ENCODE results near the gene KIF1B.
A peak's percentile ranks its signal among the peaks of the same experiment; 100 is the strongest.
"Not testable (repeated sequence)": the region's sequence is repeated elsewhere in the genome, so short reads cannot be mapped to it uniquely, and the experiment has no call there.

The KIF1B gene

GRCh38 chr1:10360045-10360444, 149.7 kb downstream of the KIF1B start:
- no peaks in the 10 kb centered on the region for H3K4me1 ChIP-seq
- no peak overlapping the region for H3K4me3 ChIP-seq
- H3K27me3 ChIP-seq (ENCODE audit: low read depth): no peaks in the 10 kb centered on the region
- no peaks in the 10 kb centered on the region for H3K9me3 ChIP-seq
- DNase-seq (ENCODE audit: low spot score in 2 of 2): peak in 1 of 2 experiments; percentile 26
- peaks cover 18% of the 10 kb centered on the region for H3K36me3 ChIP-seq (replicated peaks)
- in situ Hi-C loops (cut with MboI; ENCODE audit: low sequenced_read_pairs): no loop called here

- in situ Hi-C loops (cut with MboI; ENCODE audit: low sequenced_read_pairs): no loop called here
- Histone ChIP-seq H3K27me3 (ENCODE audit: low read depth) (no peaks in the 10 kb centered on the region), H3K9me3 (no peaks in the 10 kb centered on the region), H3K4me1 (no peaks in the 10 kb centered on the region), H3K4me3 (no peak overlapping the region), H3K36me3 (replicated peaks) (peaks cover 29% of the 10 kb centered on the region)
- DNase-seq (ENCODE audit: low spot score in 2 of 2): no peak
These were observed 151.1 kb downstream of the KIF1B start for GRCh38 chr1:10361515-10361914.

- Histone ChIP-seq H3K4me3 (no peak overlapping the region), H3K9me3 (no peaks in the 10 kb centered on the region), H3K36me3 (replicated peaks) (peaks cover 40% of the 10 kb centered on the region), H3K27me3 (ENCODE audit: low read depth) (no peaks in the 10 kb centered on the region), H3K4me1 (no peaks in the 10 kb centered on the region)
- DNase-seq (ENCODE audit: low spot score in 2 of 2): no peak
- in situ Hi-C loops (cut with MboI; ENCODE audit: low sequenced_read_pairs): no loop called here
These were observed 157.8 kb downstream of the KIF1B start for GRCh38 chr1:10368194-10368593.

GRCh38 chr1:10374442-10374860, 164.1 kb downstream of the KIF1B start:
- Histone ChIP-seq H3K4me1 (no peaks in the 10 kb centered on the region; the same call in 1 of the 2 replicates), H3K27me3 (ENCODE audit: low read depth) (no peaks in the 10 kb centered on the region), H3K4me3 (no peak overlapping the region), H3K9me3 (no peaks in the 10 kb centered on the region), H3K36me3 (replicated peaks) (peaks cover 55% of the 10 kb centered on the region)
- no peak for DNase-seq (ENCODE audit: low spot score in 2 of 2)
- in situ Hi-C loops (cut with MboI; ENCODE audit: low sequenced_read_pairs): no loop called here

- H3K9me3 ChIP-seq; H3K4me1 ChIP-seq; H3K27me3 ChIP-seq (ENCODE audit: low read depth); H3K4me3 ChIP-seq: not testable (repeated sequence)
- H3K36me3 ChIP-seq (replicated peaks): peaks cover 52% of the 10 kb centered on the region
- peak; percentile 77 to 83 for DNase-seq (ENCODE audit: low spot score in 2 of 2)
- in situ Hi-C loops (cut with MboI; ENCODE audit: low sequenced_read_pairs): loop anchor here (25.0 kb wide), 1 partner anchor 110 kb away; no protein-coding TSS in a partner anchor
These were observed 167.1 kb downstream of the KIF1B start for GRCh38 chr1:10377365-10378029.

- no peaks in the 10 kb centered on the region for H3K9me3 ChIP-seq
- peaks cover 52% of the 10 kb centered on the region for H3K36me3 ChIP-seq (replicated peaks)
- no peak overlapping the region for H3K4me3 ChIP-seq
- H3K27me3 ChIP-seq (ENCODE audit: low read depth): no peaks in the 10 kb centered on the region
- no peaks in the 10 kb centered on the region; the same call in 1 of the 2 replicates for H3K4me1 ChIP-seq
- in situ Hi-C loops (cut with MboI; ENCODE audit: low sequenced_read_pairs): loop anchor here (25.0 kb wide), 1 partner anchor 109 kb away; no protein-coding TSS in a partner anchor
- DNase-seq (ENCODE audit: low spot score in 2 of 2): no peak
These were observed 167.9 kb downstream of the KIF1B start for GRCh38 chr1:10378081-10378841.

- H3K4me3 ChIP-seq: no peak overlapping the region
- H3K27me3 ChIP-seq (ENCODE audit: low read depth): no peaks in the 10 kb centered on the region
- no peaks in the 10 kb centered on the region for H3K9me3 ChIP-seq
- no peaks in the 10 kb centered on the region; the same call in 1 of the 2 replicates for H3K4me1 ChIP-seq
- DNase-seq (ENCODE audit: low spot score in 2 of 2): no peak
- peaks cover 46% of the 10 kb centered on the region for H3K36me3 ChIP-seq (replicated peaks)
- in situ Hi-C loops (cut with MboI; ENCODE audit: low sequenced_read_pairs): loop anchor here (25.0 kb wide), 1 partner anchor 108 kb away; no protein-coding TSS in a partner anchor
These were observed 168.8 kb downstream of the KIF1B start for GRCh38 chr1:10379101-10379620.

- in situ Hi-C loops (cut with MboI; ENCODE audit: low sequenced_read_pairs): loop anchor here (25.0 kb wide), 1 partner anchor 108 kb away; no protein-coding TSS in a partner anchor
- Histone ChIP-seq H3K27me3 (ENCODE audit: low read depth) (no peaks in the 10 kb centered on the region), H3K4me3 (no peak overlapping the region), H3K4me1 (no peaks in the 10 kb centered on the region; the same call in 1 of the 2 replicates), H3K9me3 (no peaks in the 10 kb centered on the region), H3K36me3 (replicated peaks) (peaks cover 41% of the 10 kb centered on the region)
- DNase-seq (ENCODE audit: low spot score in 2 of 2): no peak
These were observed 169.3 kb downstream of the KIF1B start for GRCh38 chr1:10379676-10380075.

- Histone ChIP-seq H3K36me3 (replicated peaks) (peaks cover 33% of the 10 kb centered on the region), H3K4me1 (no peaks in the 10 kb centered on the region; the same call in 1 of the 2 replicates), H3K4me3 (no peak overlapping the region), H3K9me3 (no peaks in the 10 kb centered on the region), H3K27me3 (ENCODE audit: low read depth) (no peaks in the 10 kb centered on the region)
- DNase-seq (ENCODE audit: low spot score in 2 of 2): no peak
- in situ Hi-C loops (cut with MboI; ENCODE audit: low sequenced_read_pairs): loop anchor here (25.0 kb wide), 1 partner anchor 107 kb away; no protein-coding TSS in a partner anchor
These were observed 170.4 kb downstream of the KIF1B start for GRCh38 chr1:10380594-10381275.

GRCh38 chr1:10383630-10384029, 173.3 kb downstream of the KIF1B start:
- Histone ChIP-seq H3K36me3 (replicated peaks) (peaks cover 14% of the 10 kb centered on the region), H3K4me1 (peaks cover 8% of the 10 kb centered on the region), H3K9me3 (no peaks in the 10 kb centered on the region), H3K27me3 (ENCODE audit: low read depth) (no peaks in the 10 kb centered on the region), H3K4me3 (no peak overlapping the region)
- no peak for DNase-seq (ENCODE audit: low spot score in 2 of 2)
- in situ Hi-C loops (cut with MboI; ENCODE audit: low sequenced_read_pairs): loop anchor here (25.0 kb wide), 1 partner anchor 104 kb away; no protein-coding TSS in a partner anchor

GRCh38 chr1:10384219-10384618, 173.8 kb downstream of the KIF1B start:
- H3K9me3 ChIP-seq: no peaks in the 10 kb centered on the region
- in situ Hi-C loops (cut with MboI; ENCODE audit: low sequenced_read_pairs): loop anchor here (25.0 kb wide), 1 partner anchor 103 kb away; no protein-coding TSS in a partner anchor
- H3K36me3 ChIP-seq (replicated peaks): peaks cover 8% of the 10 kb centered on the region
- H3K27me3 ChIP-seq (ENCODE audit: low read depth): no peaks in the 10 kb centered on the region
- H3K4me1 ChIP-seq: peaks cover 8% of the 10 kb centered on the region
- H3K4me3 ChIP-seq: no peak overlapping the region
- no peak for DNase-seq (ENCODE audit: low spot score in 2 of 2)

- no peaks in the 10 kb centered on the region for H3K27me3 ChIP-seq (ENCODE audit: low read depth)
- peaks cover 8% of the 10 kb centered on the region for H3K4me1 ChIP-seq
- no peaks in the 10 kb centered on the region for H3K9me3 ChIP-seq
- DNase-seq (ENCODE audit: low spot score in 2 of 2): no peak
- in situ Hi-C loops (cut with MboI; ENCODE audit: low sequenced_read_pairs): loop anchor here (25.0 kb wide), 1 partner anchor 100 kb away; no protein-coding TSS in a partner anchor
- no peak overlapping the region for H3K4me3 ChIP-seq
- no peaks in the 10 kb centered on the region; the same call in 1 of the 2 replicates for H3K36me3 ChIP-seq (replicated peaks)
These were observed 176.6 kb downstream of the KIF1B start for GRCh38 chr1:10386761-10387676.

Measured in HAP-1 (cell line).